Diencephalon (tissue), 1 donor: ENCODE results near the gene DCAF8. TPM values are rescaled to one million over a fixed set of nuclear protein-coding genes. Genes with fewer than 3 reads are reported as not detected.

ENCODE experiments used
- total RNA-seq: library from RNA; depleted of rRNA; stranded (reverse); fragments of >200 nt; gene quantifications from one replicate; pipeline ENCODE4 v1.2.3, GENCODE V29; 2014

The DCAF8 gene
- 67.4 TPM for total RNA-seq

DNA sequence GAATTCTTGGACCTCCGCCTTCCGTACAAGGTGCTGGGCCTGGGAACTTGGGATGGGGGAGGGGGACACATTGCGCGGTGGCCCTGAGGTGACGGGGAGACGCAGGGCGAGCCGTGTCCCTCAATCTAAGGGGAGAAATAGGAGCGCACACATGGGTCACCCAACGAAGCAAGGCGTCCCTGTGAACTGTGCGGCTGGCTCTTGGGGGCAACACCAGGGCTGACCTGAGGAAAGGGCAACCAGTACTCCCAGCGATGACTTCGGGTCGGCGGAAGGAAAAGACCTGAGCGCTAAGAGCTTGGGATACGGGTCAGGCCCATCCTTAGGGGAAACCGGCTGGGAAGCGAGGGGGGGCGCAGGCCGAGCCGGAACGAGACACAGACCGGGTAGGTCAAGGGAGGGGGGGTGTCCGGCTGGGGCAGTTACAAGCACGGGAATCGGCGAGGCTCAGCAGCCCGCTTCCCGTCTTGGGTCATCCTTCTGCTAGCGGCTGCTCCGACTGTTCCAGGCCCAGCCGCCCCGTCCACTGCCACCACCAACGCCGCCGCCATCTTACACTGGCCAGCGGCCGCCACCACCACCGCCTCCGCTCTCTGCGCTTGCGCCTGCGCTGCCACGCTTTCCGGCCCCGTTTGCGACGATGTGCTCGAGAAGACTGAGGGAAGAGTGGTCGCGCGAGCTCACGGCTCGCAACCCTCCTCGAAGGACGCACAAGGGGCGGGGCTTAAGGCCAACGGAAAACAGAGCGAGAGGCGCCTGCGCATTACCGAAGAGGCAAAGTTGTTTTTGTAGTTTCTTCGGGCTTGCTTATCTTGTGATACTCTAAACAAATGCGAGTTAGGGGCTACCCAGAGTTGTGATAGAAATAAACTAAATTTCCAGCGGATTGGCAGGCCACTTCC lies at the start of gene DCAF8:
Gene DCAF8 (minus strand): TSS at position 657 of the 902 bp plus-strand sequence. CDS start 18,541 bp downstream, outside the sequence.

DNA sequence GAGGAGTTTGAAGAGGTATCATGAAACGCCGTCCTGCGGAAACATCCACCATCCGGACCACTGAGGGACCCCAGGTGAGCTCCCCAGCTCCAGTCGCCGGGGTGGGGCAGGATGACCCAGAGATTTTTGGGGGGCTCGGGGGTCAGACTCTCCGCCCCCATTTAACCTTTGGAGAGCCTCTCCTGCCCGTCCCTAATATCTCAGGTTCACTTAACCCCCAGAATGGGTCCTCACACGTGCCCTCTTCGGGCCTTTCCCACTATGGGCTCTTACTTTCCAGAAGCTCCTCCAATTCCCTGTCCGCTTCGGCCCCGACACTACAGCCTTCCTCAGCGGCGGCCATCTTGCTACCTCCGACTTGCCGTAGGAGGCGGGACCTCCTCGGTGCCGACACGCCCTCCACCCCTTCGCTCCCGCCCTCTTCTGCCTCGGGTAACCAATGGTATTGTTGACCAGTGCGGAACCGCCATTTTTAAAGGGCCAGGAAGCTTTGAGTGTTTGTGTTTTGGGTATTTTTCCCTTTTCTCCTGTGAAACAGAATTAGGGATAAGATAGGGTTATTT lies 22.5 kb upstream of the DCAF8 start, which contains the start of gene PEX19:
Gene PEX19 (minus strand): TSS at position 352 of the 563 bp plus-strand sequence. CDS start 9 bp downstream, at position 343.

DNA sequence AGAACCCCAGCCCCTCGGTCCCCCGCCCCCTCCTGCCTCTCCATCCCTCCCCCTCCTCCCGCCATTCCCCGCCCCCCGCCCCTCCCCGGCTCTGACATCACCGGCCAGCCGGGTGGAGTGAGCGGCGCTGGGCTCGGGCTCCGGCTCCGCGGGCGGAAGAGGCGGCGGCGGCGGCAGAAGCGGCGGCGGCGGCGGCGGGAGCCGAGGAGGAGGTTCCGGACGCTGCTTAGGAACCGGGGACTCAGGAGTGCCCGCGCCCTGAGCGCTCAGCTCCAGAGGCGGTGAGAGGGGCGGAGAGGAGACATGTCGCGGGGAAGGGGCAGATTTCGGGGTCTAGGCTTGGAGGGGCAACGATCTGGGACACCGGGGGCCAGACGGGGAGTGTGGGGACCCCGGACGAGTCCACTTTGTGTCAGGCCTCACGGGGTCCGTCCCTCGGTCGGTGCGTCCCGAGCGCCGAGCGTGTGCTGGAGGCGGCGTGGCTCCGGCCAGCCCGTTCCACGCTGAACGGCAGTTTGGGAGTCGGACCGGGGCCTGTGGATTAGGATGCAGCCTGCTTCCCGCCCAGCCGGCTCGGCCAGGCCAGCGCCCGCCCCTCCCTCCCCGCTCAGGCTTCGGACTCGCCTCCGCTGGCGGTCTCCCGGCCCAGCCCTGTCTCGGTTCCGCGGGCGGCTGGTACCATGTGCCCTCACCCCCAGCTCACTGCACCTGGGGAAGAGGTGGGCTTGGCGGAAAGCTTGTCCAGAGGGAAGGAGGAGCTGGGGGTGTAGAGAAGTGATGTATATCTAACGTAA lies 56.9 kb downstream of the DCAF8 start, which contains the start of gene PEA15:
Gene PEA15 (plus strand): TSS at position 143 of the 794 bp plus-strand sequence. CDS start 6,161 bp downstream, outside the sequence.

DNA sequence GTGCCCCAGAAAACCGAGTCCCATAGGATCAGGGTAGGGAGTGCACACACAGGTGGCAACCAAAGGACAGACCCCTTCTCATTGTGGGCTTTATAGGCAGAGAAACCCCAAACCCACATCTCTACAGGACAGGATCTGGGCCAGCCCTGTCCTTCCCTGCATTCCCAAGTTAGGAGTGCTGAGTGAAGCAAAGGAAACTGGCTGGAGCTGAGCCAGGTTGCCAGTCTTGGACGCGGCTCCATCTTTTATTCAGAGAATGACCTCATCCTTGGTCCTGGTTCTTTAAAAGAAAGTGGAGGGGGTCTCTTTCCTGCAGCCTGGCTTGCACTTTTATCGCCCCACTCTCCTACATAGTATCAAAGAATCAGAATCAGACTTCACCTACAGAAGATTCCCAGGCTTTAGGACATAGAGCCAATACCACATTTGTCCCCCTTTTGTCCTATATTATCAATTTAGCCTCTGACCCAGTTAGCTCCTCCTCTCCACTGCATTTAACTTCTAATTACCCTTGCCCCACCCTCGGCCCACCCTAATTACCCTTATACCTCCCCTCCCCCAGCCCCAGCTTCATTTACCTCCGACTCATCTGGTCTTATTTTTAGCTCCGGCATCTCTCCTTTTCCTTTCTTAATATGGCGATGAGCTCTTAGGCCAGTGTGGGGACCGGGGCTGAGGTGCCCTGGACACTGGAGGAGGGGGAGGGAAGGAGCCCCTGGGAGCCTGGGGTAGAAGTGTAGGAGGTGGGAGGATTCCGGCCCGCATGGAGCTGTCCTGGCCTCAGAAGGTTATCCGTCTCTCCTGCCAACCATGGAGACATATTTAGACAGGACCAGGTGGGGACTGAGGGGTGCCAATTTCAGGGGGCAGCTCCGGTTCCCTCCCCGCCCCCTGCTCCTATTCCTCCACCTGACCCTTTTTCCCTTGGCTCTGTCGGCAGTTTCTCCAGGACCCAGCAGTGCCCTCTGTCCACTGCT lies 72.4 kb downstream of the DCAF8 start, which contains the start of gene CASQ1:
Gene CASQ1 (plus strand): TSS at position 927 of the 977 bp plus-strand sequence. CDS start 177 bp downstream, outside the sequence.

Other genes starting within 250 kb of the DCAF8 start
- 9.9 TPM for gene PIGM, start 230.6 kb downstream of the DCAF8 start, total RNA-seq
- 5.5 TPM for gene KCNJ10, start 192.4 kb downstream of the DCAF8 start, total RNA-seq
- 18.5 TPM for gene KCNJ9, start 181.0 kb downstream of the DCAF8 start, total RNA-seq
- 45.7 TPM for gene IGSF8, start 163.9 kb downstream of the DCAF8 start, total RNA-seq
- gene ATP1A2, start 146.8 kb downstream of the DCAF8 start, total RNA-seq, result 131 TPM
- gene ATP1A4, start 110.9 kb downstream of the DCAF8 start, total RNA-seq, result under 0.01 TPM
- gene CASQ1, start 72.0 kb downstream of the DCAF8 start, total RNA-seq, result 0.92 TPM
- 167 TPM for gene PEA15, start 57.2 kb downstream of the DCAF8 start, total RNA-seq
- 40.4 TPM for gene PEX19, start 22.6 kb upstream of the DCAF8 start, total RNA-seq
- gene COPA, start 80.7 kb upstream of the DCAF8 start, total RNA-seq, result 163 TPM
- gene NCSTN, start 80.8 kb upstream of the DCAF8 start, total RNA-seq, result 41.1 TPM
- 0.23 TPM for gene NHLH1, start 104.5 kb upstream of the DCAF8 start, total RNA-seq
- gene VANGL2, start 138.0 kb upstream of the DCAF8 start, total RNA-seq, result 17.8 TPM